ENCODE measurements around the gene OCEL1.

OCEL1 gene

DNA sequence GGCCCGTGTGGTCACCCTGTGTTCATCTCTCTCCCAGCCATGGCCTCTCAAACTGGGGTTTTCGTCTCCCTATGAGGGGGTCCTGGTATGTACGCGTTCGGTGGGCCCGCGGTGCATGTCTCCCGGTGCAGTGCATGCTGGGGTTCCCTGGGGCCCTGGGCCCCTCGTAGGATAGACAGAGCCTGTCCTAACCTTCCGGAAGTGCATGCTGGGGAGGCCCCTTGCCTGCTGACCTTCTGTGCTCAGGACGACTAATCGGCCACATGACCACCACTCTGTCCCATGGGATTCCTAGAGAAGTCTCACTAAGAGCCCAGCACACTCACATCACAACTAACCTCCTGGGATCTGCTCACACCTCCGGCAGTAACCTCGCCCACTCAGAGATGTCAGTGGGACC lies 15.7 kb upstream of the OCEL1 start:
- no peak for DNase-seq

- DNase-seq = no peak
These were observed 14.2 kb upstream of the OCEL1 start for GRCh38 chr19:17211547-17212446.

- no peak for DNase-seq
These were observed 12.7 kb upstream of the OCEL1 start for GRCh38 chr19:17213334-17213733.

DNA sequence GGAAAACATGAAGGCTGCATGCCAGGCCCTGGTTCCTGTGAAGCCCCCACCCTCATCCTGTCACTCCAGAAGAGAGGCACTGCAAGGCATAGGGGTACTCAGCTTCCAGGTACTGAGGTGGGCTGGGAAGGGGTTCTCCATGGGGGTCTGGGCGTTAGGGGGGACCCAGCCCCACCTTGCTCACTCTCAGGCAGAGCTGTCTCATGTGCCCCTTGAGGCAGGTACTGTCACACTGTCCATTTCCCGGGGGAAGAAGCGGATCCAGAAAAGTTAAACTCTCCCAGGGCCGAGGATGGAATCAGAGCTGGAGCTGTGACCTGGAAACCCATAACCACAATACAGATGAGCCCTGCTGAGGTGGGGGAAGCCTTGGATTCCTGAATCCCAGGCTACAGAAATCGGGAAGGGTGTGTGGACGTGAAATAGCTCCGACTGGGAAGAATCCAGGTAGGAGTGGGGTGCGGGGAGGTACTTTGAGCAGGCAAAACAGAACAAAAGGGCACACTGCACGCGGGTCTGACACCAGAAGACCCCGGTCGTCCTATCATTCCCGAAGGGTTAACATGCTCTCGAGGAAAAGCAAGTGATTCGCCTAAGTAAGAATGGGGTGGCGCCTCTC lies 11.4 kb upstream of the OCEL1 start:
- peak; percentile 65 for DNase-seq

- peak; percentile 98 for DNase-seq
These were observed 10.7 kb upstream of the OCEL1 start, which contains the start of gene USE1 for GRCh38 chr19:17215127-17215971. Gene USE1 (plus strand): TSS chr19:17215357. CDS start chr19:17215406, 49 bp downstream.

DNA sequence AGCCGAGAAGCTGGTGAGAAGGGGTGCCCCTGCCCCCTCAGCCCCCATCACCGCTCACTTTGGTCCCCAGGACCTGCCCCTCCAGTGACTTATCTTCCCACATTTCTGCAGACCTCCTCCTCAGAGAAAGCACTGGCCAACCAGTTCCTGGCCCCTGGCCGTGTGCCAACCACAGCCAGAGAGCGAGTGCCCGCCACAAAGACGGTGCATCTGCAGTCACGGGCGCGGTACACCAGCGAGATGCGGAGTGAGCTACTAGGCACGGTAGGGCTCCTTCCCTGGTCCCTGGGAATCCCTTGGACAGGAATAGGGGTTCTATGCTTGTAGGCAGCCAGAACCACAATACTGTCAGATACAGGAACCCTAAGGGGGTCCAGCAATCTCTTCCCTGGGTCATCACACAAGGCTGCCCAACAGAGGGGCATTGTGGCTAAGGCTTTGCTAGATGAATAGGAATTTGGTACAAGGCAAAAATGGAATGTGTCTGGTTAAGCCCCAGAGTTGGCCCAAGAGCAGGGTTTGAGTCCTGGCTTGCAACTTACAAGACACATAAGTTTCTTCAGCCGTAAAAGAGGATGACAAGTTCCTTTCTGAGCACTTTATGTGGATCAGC lies 9.9 kb upstream of the OCEL1 start:
- no peak for DNase-seq

DNA sequence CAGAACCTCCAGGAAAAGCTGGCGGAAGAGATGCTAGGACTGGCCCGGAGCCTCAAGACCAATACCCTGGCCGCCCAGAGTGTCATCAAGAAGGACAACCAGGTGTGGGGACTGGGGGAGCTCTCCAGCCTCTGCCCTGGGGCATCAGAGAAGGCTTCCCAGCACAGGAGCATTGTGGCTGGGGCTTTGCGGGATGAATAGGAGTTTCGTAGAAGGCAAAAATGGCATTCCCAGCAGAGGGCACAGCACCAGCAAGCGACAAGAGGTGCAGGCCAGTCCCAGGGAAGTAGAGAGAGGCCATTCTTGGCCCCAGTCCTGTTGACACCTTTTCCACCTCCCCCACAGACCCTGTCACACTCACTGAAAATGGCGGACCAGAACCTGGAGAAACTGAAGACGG lies 6.7 kb upstream of the OCEL1 start:
- DNase-seq = no peak

DNA sequence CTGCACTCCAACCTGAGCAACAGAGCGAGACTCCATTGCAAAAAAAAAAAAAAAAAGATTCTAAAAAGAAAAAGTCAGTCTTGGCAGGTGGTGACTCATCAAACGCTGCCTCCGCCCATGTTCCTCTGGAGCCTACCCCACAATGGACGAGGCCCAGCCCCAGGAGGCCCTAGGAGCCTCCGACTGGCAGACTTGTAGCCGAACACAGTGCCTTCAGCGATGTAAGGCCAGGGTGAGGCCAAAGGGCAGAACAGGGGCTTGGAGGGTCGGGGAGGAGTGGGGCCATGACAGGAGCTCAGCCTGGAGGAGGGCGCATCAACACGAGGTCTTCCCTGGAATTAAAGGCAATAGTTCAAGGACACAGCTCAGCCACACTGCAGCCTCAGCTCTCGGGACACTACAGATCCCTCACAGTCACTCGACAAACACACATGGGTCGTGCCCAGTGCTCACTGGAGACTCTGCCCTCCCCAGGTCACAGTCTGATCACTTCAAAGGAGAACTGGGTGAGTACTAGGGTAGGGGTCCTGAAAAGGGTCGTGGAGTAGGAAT lies 5.7 kb upstream of the OCEL1 start:
- no peak for DNase-seq

DNA sequence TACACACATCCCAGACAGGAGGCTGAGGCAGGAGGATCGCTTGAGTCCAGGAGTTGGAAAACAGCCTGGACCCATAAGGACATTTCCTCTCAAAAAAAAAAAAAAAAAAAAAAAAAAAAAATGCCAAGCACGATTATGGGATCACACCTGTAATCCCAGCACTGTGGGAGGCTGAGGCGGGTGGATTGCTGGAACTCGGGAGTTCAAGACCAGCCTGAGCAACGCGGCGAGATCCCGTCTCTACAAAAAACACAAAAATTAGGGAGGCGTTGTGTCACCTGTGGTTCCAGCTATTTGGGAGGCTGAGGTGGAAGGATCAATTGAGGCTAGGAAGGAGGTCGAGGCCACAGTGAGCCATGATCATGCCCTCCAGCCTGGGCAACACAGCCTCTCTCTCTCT lies 973 bp upstream of the OCEL1 start:
- DNase-seq = peak; percentile 45

DNA sequence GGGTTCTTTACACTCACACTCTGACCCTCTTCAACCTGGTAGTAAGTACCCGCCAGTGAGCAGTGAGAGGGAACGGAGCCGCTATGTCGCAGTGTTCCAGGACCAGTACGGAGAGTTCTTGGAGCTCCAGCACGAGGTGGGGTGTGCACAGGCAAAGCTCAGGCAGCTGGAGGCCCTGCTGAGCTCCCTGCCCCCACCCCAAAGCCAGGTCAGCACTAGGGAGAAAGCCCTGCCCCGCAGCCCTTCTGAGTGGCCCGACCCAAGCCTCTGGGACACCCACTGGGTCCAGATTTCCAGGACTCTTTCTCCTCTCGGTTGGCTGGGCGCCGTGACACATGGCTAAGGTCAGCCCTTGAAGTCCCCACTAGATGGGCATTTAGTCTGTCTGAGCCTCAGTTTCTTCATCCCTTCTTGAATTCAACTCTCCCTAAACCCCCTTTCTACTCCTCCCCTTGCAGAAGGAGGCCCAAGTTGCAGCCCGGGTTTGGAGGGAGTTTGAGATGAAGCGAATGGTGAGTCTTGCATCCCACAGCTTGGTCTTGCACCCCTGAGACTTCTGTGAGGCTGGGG lies 1.9 kb downstream of the OCEL1 start:
- DNase-seq = peak; percentile 80

DNA sequence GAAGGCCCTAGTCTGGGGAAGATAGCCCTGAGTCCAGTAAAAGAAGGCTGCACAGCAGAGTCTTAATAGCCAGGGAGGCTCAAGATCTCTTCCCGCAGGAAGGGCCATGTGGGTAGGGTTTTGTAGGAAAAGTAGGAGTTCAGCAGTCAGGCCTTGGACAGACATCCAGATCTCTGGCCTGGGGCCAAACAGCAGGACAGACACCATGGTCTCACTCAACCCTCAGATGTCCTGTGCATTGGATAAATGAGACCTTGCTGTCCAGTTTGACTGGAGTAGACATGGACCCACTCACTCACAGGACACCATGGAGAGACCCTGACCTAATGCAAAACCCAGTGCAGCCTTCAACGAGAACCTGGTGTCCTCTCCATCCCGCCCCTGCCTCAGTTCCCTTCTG lies 3.9 kb downstream of the OCEL1 start:
- peak; percentile 58 for DNase-seq

- no peak for DNase-seq
These were observed 6.2 kb downstream of the OCEL1 start for GRCh38 chr19:17232258-17232657.

DNA sequence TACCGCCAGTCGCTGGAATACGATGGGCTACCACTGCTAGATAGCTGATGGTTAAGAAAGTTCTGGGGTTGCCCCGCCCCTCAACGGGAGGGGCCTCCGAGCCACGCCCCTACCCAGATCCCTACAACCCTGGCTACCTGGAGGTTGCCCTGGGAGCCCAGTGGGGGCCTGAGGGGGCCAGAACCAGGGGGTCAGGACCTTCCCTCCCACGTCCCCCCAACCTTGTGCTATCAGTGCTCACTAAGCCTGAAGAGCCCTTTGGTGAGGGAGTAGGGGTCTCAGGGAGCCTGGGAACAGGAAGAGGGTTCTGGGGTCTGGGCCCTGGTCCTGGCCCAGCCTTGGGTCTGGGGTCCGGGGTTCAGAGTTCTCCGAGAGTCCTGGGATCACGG lies 8.9 kb downstream of the OCEL1 start:
- peak; percentile 91 for DNase-seq

DNA sequence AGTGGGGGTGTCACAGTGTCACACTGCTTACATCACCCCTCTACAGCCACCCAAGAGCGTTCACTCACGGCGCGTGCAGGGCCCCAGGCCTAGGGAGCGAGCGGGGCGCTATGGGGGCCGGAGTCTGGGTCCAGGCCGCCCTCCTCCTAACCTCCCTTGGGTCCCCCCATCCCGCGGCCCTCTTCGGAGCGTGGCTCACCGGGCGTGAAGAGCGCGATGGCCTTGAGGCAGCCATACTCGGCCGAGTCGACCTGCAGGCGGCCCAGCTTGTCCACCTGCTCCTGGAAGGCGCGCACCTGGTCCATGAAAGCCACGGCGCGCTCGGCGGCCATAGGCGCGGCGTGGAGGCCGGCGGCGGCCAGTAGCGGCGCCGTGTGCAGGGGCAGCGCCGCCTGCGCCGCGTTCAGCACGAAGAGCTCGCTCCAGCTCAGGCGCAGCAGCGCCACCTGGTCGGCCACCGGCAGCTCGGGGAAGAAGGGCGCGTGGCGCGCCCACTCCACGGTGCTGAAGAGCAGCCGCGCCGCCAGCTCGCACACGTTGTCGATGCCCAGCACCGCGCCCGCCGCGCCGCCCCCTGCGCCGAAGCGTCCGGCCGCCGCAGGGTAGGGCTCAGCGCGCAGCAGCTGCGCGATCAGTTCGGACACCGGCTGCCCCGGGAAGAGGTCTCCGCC lies 9.4 kb downstream of the OCEL1 start:
- DNase-seq = peak; percentile 84

DNA sequence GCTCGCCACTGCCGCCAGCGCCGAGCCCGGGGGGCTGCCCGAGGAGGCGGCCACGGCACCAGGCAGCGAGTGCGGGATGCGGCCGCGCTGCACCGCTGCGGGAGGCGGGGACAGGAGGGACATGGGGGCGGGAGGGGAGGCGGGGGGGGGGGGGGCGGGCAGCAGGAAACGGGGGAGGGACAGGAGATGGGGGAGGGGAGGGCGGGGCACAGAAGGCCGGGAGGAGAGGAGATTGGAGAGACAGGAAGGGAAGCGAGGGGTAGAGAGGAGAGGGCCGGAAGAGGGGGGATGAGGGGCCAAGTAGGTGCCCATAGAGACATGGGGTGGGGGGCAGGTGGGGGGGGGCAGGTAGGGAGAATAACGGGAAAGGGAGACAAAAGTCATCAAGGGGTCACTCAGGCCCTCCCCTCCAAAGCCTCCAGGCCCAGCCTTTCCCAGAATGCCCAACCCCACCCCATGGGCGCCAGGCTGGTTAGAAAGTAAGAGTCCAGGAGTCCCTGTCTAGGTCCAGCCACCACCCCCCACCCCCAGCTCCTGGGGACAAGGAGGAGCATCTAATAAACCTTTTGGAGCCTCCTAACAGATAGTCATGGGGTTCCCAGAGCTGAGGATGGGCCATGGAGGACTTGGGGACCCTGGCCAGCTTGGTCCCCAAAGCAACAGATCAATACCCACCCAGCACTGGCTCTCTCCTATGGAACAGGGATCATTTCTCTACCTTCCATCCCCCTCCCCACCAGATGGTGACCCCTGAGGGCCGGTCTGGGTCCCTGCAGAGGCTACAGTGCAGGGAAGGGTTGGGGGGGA lies 10.1 kb downstream of the OCEL1 start:
- DNase-seq = peak; percentile 97

- DNase-seq = peak; percentile 90
These were observed 11.0 kb downstream of the OCEL1 start for GRCh38 chr19:17236811-17237543.

DNA sequence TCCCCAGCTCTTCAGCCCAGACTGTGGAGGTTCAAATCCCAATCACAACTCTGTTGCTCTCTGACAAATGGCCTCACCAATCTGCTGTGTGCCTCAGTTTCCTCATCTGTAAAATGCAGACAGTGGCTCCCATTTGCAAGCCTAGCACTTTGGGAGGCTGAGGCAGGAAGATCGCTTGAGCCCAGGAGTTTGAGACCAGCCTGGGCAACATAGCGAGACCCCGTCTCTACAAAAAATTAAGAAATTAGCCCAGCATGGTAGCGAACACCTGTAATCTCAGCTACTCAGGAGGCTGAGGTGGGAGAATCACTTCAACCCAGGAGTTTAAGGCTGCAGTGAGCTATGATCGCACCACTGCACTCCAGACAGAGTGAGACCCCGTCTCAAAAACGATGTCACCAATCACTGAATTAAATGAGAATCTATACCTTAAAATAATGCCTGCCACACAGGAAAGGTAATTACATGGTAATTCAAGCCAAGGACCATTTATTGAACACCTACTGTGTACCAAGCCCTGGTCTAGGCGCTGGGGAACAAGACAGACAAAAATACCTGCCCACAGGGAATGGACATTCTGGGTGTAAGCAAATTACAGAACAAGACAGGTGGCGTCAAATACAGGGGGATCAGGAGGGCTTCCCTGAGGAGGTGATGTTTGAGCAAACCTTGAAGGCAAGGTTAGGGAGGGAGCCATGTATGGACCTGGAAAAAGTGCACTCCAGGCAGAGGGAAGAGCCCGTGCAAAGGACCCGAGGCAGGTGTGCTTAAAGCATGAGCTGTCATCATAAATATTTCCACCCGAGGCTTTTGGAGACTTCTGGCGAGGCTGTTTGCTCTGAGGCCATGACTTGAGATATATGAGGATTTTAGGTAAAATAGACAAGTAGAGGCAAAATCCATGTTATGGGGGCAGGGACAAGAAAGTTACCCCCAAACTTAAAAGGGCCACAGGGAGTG lies 12.0 kb downstream of the OCEL1 start:
- DNase-seq = no peak

DNA sequence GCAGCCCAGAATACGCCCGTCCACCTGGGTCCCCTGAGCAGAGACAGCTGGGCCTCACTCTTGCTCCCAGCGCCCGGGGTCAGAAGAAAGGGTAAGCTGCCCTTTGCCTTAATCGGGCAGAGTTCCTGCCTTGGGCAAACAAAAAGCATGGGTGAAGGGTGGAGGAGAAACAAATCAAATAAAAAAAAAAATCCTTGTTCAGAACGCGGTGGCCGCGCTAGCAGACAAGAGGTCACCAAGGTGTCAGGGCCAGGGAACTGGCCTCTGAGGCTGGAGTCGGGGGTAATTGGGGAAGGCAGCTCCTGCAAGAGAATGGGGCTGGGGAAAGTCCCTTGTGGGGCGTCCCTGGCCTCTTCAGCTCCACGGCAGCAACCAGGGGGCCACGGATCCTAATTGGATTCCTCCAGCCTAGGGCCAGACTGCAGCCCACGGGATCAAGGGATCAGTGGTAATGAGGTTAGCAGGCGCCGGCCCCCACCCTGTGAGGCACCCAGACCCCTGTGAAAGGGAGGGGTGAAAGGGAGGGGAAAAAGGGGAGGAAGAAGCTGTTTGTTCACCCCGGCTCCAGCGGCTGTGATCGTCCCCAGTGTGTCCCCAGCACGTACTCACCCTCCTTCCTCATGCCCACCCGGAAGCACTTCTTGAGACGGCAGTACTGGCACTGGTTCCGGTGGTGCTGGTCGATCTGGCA lies 14.2 kb downstream of the OCEL1 start:
- peak; percentile 100 for DNase-seq
